Gastrocnemius medialis (tissue), 4 donors: ENCODE measurements around the gene NT5C1A.

Source experiments
- CTCF ChIP-seq, 5 experiments: fragments of 450-650 bp in 3 of 5; fragments of 200-600 bp in 2 of 5; sonication (generic) in 2 of 5; IDR thresholded peaks in 4 of 5; conservative IDR thresholded peaks in 1 of 5; 1 replicate in 4 of 5; 2 replicates in 1 of 5; pipeline ENCODE4 v1.5.1; 2016 to 2019; ENCODE audit warnings: antibody characterized with exemption in 5 of 5, mild to moderate bottlenecking in 3 of 5, moderate library complexity in 3 of 5
- POLR2A ChIP-seq, 2 donors: fragments of 450-650 bp; IDR thresholded peaks; one replicate each; pipeline ENCODE4 v1.6.1; 2017; ENCODE audit warnings: antibody characterized with exemption in 2 of 2, mild to moderate bottlenecking in 2 of 2, moderate library complexity in 2 of 2

GRCh38 chr1:39676948-39677548, 5.1 kb upstream of the NT5C1A start:
- TF ChIP-seq CTCF (IDR thresholded peaks at IDR 0.05 in 4 of 5, conservative IDR thresholded peaks at IDR 0.05 in 1 of 5) = no peak
- TF ChIP-seq POLR2A (IDR thresholded peaks at IDR 0.05) = no peak
